GM12878 (cell line): ENCODE measurements around the gene JADE3. TPM values are rescaled to one million over a fixed set of nuclear protein-coding genes. Genes with fewer than 3 reads are reported as not detected.

Experiments
- ATAC-seq: fragments of 200-7000 bp; cut with Tn5 transposase; 3 replicates; pipeline ENCODE4 v1.9.1; 2020; ENCODE audit warnings: mild to moderate bottlenecking, moderate library complexity
- BruUV-seq: library from RNA; stranded (reverse); fragments of 400-500 nt; replicated peaks from 2 replicates; lab custom pipeline; 2021; lab: Mats Ljungman, UMichigan
- CTCF ChIA-PET: fragments of 300-600 bp; sonication (Branson Sonifier 250); formaldehyde crosslinking; extraction: SDS; loops from one replicate; lab custom pipeline; 2021; ENCODE audit warnings: inconsistent platforms; lab: Yijun Ruan, JAX
- POLR2A ChIA-PET: fragments of 350-600 bp; formaldehyde crosslinking; extraction: SDS; loops from one replicate; lab custom pipeline; 2021; ENCODE audit warnings: inconsistent platforms; lab: Charles Lee
- RAD21 ChIA-PET: fragments of 300-600 bp; sonication (Branson Sonifier 250); formaldehyde crosslinking; loops from one replicate; lab custom pipeline; 2023; ENCODE audit warnings: antibody characterized with exemption; ENCODE audit not compliant: unreplicated experiment; lab: Charles Lee
- SMC1A ChIA-PET: fragments of 300-600 bp; sonication (Branson Sonifier 250); formaldehyde crosslinking; loops from one replicate; lab custom pipeline; 2023; ENCODE audit not compliant: unreplicated experiment, uncharacterized antibody; lab: Charles Lee
- DNase-seq: peaks from one replicate; pipeline ENCODE4 v3.0.0-alpha.2; 2011; ENCODE audit warnings: low read depth, low spot score
- FAIRE-seq: peaks from 3 replicates; lab custom pipeline; 2011; peaks lifted over from hg19 to GRCh38; lab: Jason Lieb, UNC
- H2AFZ ChIP-seq: 2 replicates; pipeline ENCODE4 v1.6.0; 2011; ENCODE audit warnings: low read depth, low read length, control low read depth; ENCODE audit not compliant: control insufficient read depth
- H3K27ac ChIP-seq: 2 replicates; pipeline ENCODE4 v1.5.1; 2011; ENCODE audit warnings: control low read depth; ENCODE audit not compliant: control insufficient read depth, insufficient read depth
- H3K27me3 ChIP-seq, 2 experiments: replicated peaks in 1 of 2; 2 replicates each; pipeline versions ENCODE4 v1.6.0 to v1.6.1; 2011; ENCODE audit warnings: low read length in 1 of 2; ENCODE audit not compliant: control insufficient read depth in 2 of 2, insufficient read depth in 2 of 2
- H3K36me3 ChIP-seq, 2 experiments: 2 replicates each; pipeline ENCODE4 v1.5.1; 2011; ENCODE audit warnings: low read length in 1 of 2; ENCODE audit not compliant: control insufficient read depth in 2 of 2, insufficient read depth in 2 of 2
- H3K4me1 ChIP-seq: 2 replicates; pipeline ENCODE4 v1.6.1; 2011; ENCODE audit warnings: mild to moderate bottlenecking, low read length, moderate library complexity, mixed read lengths; ENCODE audit not compliant: control insufficient read depth, insufficient read depth
- H3K4me2 ChIP-seq: 2 replicates; pipeline ENCODE4 v1.6.0; 2011; ENCODE audit warnings: control low read depth; ENCODE audit not compliant: control insufficient read depth, insufficient read depth
- H3K4me3 ChIP-seq: fragments of 200-600 bp; sonication (generic); 2 replicates; pipeline ENCODE4 v1.5.1; 2016
- H3K79me2 ChIP-seq: 2 replicates; pipeline ENCODE4 v1.6.0; 2011; ENCODE audit warnings: low read length; ENCODE audit not compliant: control insufficient read depth, insufficient read depth
- H3K9ac ChIP-seq: 2 replicates; pipeline ENCODE4 v1.8.0; 2011; ENCODE audit warnings: low read length, control low read depth, mixed read lengths; ENCODE audit not compliant: control insufficient read depth, insufficient read depth
- H3K9me3 ChIP-seq: replicated peaks from 3 replicates; pipeline ENCODE4 v1.5.1; 2011; ENCODE audit warnings: mild to moderate bottlenecking, low read length; ENCODE audit not compliant: control insufficient read depth, insufficient read depth
- H4K20me1 ChIP-seq: 2 replicates; pipeline ENCODE4 v1.6.0; 2011; ENCODE audit not compliant: control insufficient read depth, insufficient read depth
- IKZF1 ChIP-seq: fragments of 450-650 bp; conservative IDR thresholded peaks from 2 replicates; pipeline ENCODE4 v1.6.1; 2017; ENCODE audit warnings: antibody characterized with exemption, mild to moderate bottlenecking
- JUNB ChIP-seq: IDR thresholded peaks from 2 replicates; pipeline ENCODE4 v1.6.1; 2016; ENCODE audit warnings: antibody characterized with exemption, mild to moderate bottlenecking
- MTA3 ChIP-seq: IDR thresholded peaks from 2 replicates; pipeline ENCODE4 v1.6.1; 2012; ENCODE audit warnings: low read length, inconsistent platforms, borderline replicate concordance
- SUPT20H ChIP-seq: IDR thresholded peaks from 2 replicates; pipeline ENCODE4 v1.6.1; 2011; ENCODE audit warnings: low read depth, mild to moderate bottlenecking, low read length, moderate library complexity, borderline replicate concordance; ENCODE audit not compliant: control insufficient read depth
- ZNF592 ChIP-seq: fragments of 450-650 bp; IDR thresholded peaks from 2 replicates; pipeline ENCODE4 v1.6.1; 2017; ENCODE audit warnings: mild to moderate bottlenecking, moderate library complexity
- ZNF622 ChIP-seq: fragments of 450-650 bp; IDR thresholded peaks from 2 replicates; pipeline ENCODE4 v1.6.1; 2017; ENCODE audit warnings: mild to moderate bottlenecking, inconsistent platforms
- WGBS: methylation state at CpG from one replicate; pipeline ENCODE4 v1.1.6; 2016; ENCODE audit warnings: low lambda C conversion rate; ENCODE audit not compliant: insufficient replicate concordance, insufficient coverage; ENCODE audit errors: missing lambda C conversion rate; 5-methylcytosine and 5-hydroxymethylcytosine counted together
- in situ Hi-C: fragments of 300-500 bp; cut with MboI; formaldehyde crosslinking; loops from 9 replicates; pipeline ENCODE4 v1.14.3; 2018; ENCODE audit warnings: mixed read lengths
- intact Hi-C: fragments of 100-400 bp; cut with micrococcal nuclease; formaldehyde crosslinking; loops from one replicate; pipeline ENCODE4 v1.14.2; 2022; ENCODE audit not compliant: unreplicated experiment
- polyA plus RNA-seq, 11 experiments: library from polyadenylated mRNA; depleted of rRNA in 4 of 11; unstranded in 6 of 11; stranded (reverse) in 5 of 11; fragments of >200 nt; fragmentation: Nextera tagmentation in 4 of 11; fragmentation: Illumina TruSeq in 1 of 11; extraction: Ambion mirVana in 4 of 11; extraction: Trizol in 1 of 11; gene quantifications; 1 replicate in 1 of 11; 2 replicates in 10 of 11; pipeline versions ENCODE4 v1.2.1 to v1.2.3, GENCODE V29; 2011 to 2016; ENCODE audit warnings: inconsistent platforms in 2 of 11, missing spikeins in 2 of 11, low read depth in 1 of 11
- total RNA-seq, 4 experiments: library from RNA; depleted of rRNA in 3 of 4; stranded (reverse); fragments of >200 nt in 3 of 4; fragmentation: Illumina TruSeq in 1 of 4; extraction: Trizol in 1 of 4; gene quantifications; 2 replicates each; pipeline versions ENCODE4 v1.2.1 to v1.2.3, GENCODE V29; 2013 to 2021
- TF ChIP-seq, protein P1 (sequence below): IDR thresholded peaks from 2 replicates; pipeline ENCODE4 v1.6.1; 2012; ENCODE audit warnings: low read depth, low read length, improper control_type of control experiment

Gene JADE3
- total and polyA plus RNA-seq, 10 of the 15 experiments (the other 5 are each of a cell fraction or from before 2014, with no cell fraction given), result 0.06 to 13.0 (median 0.65) TPM

- SMC1A ChIA-PET, result no interaction called here
- DNase-seq, result no peak
- Histone ChIP-seq H3K9me3 (no peaks in the 10 kb centered on the region), H3K4me2 (no peak overlapping the region), H4K20me1 (no peaks in the 10 kb centered on the region), H3K36me3 (no peaks in the 10 kb centered on the region), H3K27ac (no peak overlapping the region), H3K4me1 (peaks cover 18% of the 10 kb centered on the region), H3K4me3 (no peak overlapping the region), H3K9ac (no peak overlapping the region), H3K27me3 (no peaks in the 10 kb centered on the region; a peak in 1 of 4 replicates), H3K79me2 (peaks cover 1% of the 10 kb centered on the region; the same call in 1 of the 2 replicates), H2AFZ (no peak overlapping the region)
- FAIRE-seq, result no peak
- POLR2A ChIA-PET, result no interaction called here
- no peak for ATAC-seq
- in situ Hi-C loops (no loop called here), intact Hi-C loops (no loop called here)
- WGBS, result 31% methylated on average over 3 of the region's 3 CpGs
- no peak for TF ChIP-seq ZNF592
- no peak for TF ChIP-seq IKZF1
- no peak for TF ChIP-seq JUNB
- no peak for TF ChIP-seq SUPT20H
- no peak for TF ChIP-seq ZNF622
- TF ChIP-seq, protein P1, sequence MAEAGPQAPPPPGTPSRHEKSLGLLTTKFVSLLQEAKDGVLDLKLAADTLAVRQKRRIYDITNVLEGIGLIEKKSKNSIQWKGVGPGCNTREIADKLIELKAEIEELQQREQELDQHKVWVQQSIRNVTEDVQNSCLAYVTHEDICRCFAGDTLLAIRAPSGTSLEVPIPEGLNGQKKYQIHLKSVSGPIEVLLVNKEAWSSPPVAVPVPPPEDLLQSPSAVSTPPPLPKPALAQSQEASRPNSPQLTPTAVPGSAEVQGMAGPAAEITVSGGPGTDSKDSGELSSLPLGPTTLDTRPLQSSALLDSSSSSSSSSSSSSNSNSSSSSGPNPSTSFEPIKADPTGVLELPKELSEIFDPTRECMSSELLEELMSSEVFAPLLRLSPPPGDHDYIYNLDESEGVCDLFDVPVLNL, result no peak
- TF ChIP-seq MTA3, result no peak
- CTCF ChIA-PET, result interaction anchor here (1.6 kb wide), 1 partner anchor 9 kb away, joined by 3 read pairs; no protein-coding TSS in a partner anchor
- RAD21 ChIA-PET, result no interaction called here
- BruUV-seq, result no TSS peak
These were observed 45.1 kb downstream of the JADE3 start for GRCh38 chrX:46957297-46957696.
